IgD-negative memory B cell (primary cell): ENCODE results near the gene GALNT18. TPM values are rescaled to one million over a fixed set of nuclear protein-coding genes. Genes with fewer than 3 reads are reported as not detected.

Source experiments
- H3K27ac Mint-ChIP-seq, 3 donors: one replicate each; pipeline ENCODE4 v1.8.0; 2020 to 2022; ENCODE audit warnings: mild to moderate bottlenecking in 3 of 3, mixed read lengths in 3 of 3, moderate library complexity in 1 of 3
- H3K27me3 Mint-ChIP-seq: one replicate; pipeline ENCODE4 v1.8.0; 2021; ENCODE audit warnings: mixed read lengths
- H3K36me3 Mint-ChIP-seq: one replicate; pipeline ENCODE4 v1.8.0; 2020; ENCODE audit warnings: mild to moderate bottlenecking, mixed read lengths
- H3K4me1 Mint-ChIP-seq, 3 donors: one replicate each; pipeline ENCODE4 v1.8.0; 2020 to 2022; ENCODE audit warnings: mixed read lengths in 3 of 3, mild to moderate bottlenecking in 1 of 3
- H3K4me3 Mint-ChIP-seq, 4 donors: one replicate each; pipeline ENCODE4 v1.8.0; 2020 to 2022; ENCODE audit warnings: mild to moderate bottlenecking in 4 of 4, mixed read lengths in 4 of 4, moderate library complexity in 3 of 4
- H3K9me3 Mint-ChIP-seq, 3 donors: one replicate each; pipeline ENCODE4 v1.8.0; 2020 to 2021; ENCODE audit warnings: mixed read lengths in 3 of 3, mild to moderate bottlenecking in 1 of 3
- polyA plus RNA-seq: library from polyadenylated mRNA; unstranded; fragments of 300-500 nt; fragmentation: Illumina TruSeq; gene quantifications from one replicate; pipeline ENCODE4 v1.2.3, GENCODE V29; 2021

The GALNT18 gene
- not detected for polyA plus RNA-seq

DNA sequence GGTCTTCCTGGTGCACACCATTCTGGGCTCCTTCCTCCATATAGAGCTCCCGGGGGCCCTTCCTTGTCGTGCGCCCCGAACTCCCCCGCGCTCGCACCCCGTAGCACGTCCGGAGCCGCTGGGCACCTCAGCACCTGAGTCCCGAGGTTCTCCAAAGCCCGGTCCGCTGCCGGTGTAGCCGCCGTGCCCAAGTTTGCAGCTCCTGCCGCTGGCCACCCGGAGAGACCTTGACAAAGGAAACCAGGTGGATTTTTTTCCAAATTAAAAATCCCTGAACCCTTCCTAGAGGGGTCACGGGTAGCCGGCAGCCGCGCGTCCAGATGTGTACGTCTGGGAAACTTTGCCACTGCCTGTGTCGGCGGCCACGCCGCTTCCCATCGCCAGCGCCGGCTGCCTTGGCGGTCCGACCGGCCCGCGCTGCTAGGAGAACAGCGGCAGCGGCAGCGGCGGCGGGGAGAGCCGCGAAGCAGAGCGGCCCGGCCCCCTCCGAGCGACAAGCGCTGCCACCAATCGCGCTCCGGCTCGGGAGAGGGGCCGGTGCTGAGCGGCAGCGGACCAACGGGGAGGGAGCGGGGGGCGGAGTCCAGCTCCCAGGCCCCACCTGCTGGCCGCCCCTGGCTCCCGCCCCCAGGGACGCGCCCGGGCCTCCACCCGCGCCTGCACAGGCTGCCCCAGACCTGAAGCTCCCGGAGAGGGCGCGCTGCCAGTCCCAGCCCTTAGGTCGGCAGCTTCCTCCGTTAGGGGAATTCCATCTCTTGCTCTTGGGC lies at the start of gene GALNT18:
Gene GALNT18, minus strand, starts transcription at position 433 of the 767 bp plus-strand sequence.
- no peaks in the 10 kb centered on the region for H3K36me3 Mint-ChIP-seq
- H3K4me3 Mint-ChIP-seq, result peak within 1 kb of the TSS; percentile 66 to 89 (median 80)
- peaks cover 0 to 2% (median 0%) of the 10 kb centered on the region in 3 donors for H3K9me3 Mint-ChIP-seq
- H3K27me3 Mint-ChIP-seq, result peaks cover 19% of the 10 kb centered on the region
- H3K4me1 Mint-ChIP-seq, result peaks cover 3 to 5% (median 4%) of the 10 kb centered on the region in 3 donors
- H3K27ac Mint-ChIP-seq, result no peak within 1 kb of the TSS

DNA sequence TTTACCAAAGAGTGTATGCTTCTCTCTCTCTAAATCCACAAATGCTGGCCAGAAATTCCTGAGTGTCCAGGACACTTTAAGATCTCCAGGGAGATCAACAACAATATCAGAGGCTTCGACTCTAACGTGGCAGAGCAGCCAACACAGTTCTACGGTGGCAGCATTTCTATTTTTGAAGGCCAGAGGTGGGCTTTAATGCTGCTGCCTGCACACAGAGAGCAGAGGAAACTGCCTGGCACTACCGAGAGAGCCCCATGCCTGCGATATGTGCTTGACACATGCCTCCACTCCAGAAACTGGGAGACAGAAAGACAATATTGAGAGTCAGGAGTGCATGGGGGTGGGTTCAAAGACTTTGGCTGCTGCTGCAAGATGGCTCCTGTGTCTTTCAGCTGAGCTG lies 48.8 kb upstream of the GALNT18 start:
- peaks cover 0 to 1% (median 0%) of the 10 kb centered on the region in 3 donors for H3K9me3 Mint-ChIP-seq
- peaks cover 15% of the 10 kb centered on the region for H3K27me3 Mint-ChIP-seq
- no peak overlapping the region for H3K4me3 Mint-ChIP-seq
- no peak overlapping the region for H3K27ac Mint-ChIP-seq
- no peaks in the 10 kb centered on the region for H3K4me1 Mint-ChIP-seq
- H3K36me3 Mint-ChIP-seq, result no peaks in the 10 kb centered on the region

DNA sequence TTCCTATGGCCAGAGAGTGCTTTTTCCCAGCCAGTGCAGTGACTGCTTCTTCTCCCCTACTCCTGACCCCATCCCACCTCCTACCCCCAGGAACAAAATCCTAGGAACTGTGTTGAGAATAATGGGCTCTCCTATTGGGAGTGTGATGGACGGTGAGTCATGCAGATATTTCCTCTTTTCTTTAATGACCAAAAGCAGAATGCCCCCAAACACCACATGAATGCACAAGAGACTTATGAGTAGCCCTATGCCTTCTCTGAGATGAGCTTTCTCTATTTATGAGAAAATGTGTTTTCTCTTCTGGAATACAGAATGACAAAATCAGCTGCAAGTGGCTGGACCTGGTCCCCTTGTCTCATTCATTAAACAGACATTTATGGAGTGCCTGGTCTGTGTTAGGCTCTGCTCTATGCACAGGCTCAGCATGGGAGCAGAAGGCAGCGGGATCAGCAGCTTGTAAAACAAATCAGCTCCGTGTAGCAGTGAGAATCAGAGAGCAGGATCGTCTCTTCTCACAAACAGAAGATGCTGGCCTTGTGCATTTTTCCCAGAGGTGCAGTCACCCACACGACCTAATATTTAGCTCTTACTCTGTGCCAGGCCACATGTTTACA lies 47.5 kb upstream of the GALNT18 start:
- Mint-ChIP-seq H3K4me3 (no peak overlapping the region), H3K36me3 (no peaks in the 10 kb centered on the region)

DNA sequence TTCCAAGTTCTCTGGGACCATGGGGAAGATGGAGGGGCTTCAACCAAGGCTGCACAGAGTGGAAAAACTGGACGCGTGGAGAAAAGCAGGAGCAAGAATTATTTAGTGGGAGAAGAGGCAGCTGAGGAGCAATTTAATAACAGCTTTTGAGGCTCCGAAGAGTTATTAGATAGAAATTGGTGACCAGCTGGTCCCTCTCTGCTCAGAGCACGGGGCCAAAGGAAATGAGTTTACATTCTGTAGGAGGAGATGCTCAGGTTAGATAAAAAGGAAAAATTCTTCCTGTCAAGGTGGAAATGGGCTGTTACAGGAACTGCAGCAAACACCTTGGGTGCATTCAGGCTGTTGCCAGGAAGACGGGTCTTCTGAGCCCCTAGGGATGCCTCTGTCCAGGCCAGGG lies 47.0 kb upstream of the GALNT18 start:
- Mint-ChIP-seq H3K27me3 (peaks cover 12% of the 10 kb centered on the region), H3K4me1 (no peaks in the 10 kb centered on the region), H3K9me3 (peaks cover 0 to 1% (median 0%) of the 10 kb centered on the region in 3 donors), H3K27ac (peak overlapping the region in 1 of 3 donors; percentile 47), H3K4me3 (no peak overlapping the region), H3K36me3 (no peaks in the 10 kb centered on the region)

More for the DNA sequence above, 47.5 kb upstream of the GALNT18 start:
- H3K27ac Mint-ChIP-seq, result no peak overlapping the region
- peaks cover 0 to 1% (median 0%) of the 10 kb centered on the region in 3 donors for H3K9me3 Mint-ChIP-seq
- no peaks in the 10 kb centered on the region for H3K4me1 Mint-ChIP-seq
- H3K27me3 Mint-ChIP-seq, result peaks cover 12% of the 10 kb centered on the region

DNA sequence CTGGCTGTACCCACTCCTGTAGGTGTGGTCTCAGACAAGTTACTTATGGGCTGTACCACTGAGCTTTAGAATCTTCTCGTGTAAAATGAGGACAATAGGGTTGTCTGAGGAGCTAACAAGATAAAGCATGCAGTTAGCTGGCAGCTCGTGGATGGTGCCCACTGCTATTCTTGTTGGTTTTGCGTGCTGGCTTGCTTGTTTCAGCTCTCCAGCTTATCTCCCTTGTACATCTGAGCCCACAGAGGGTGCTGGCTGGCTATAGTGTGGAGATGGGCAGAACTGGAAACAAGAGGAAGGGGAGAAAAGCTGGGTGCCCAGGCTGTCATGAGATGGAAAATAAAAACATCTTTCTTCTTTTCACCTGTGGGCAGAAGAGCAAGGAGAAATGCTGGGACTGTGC lies 46.5 kb upstream of the GALNT18 start:
- Mint-ChIP-seq H3K9me3 (peaks cover 0 to 1% (median 0%) of the 10 kb centered on the region in 3 donors), H3K4me3 (no peak overlapping the region), H3K36me3 (no peaks in the 10 kb centered on the region), H3K4me1 (no peaks in the 10 kb centered on the region), H3K27me3 (peaks cover 14% of the 10 kb centered on the region), H3K27ac (peak overlapping the region in 1 of 3 donors; percentile 47)

DNA sequence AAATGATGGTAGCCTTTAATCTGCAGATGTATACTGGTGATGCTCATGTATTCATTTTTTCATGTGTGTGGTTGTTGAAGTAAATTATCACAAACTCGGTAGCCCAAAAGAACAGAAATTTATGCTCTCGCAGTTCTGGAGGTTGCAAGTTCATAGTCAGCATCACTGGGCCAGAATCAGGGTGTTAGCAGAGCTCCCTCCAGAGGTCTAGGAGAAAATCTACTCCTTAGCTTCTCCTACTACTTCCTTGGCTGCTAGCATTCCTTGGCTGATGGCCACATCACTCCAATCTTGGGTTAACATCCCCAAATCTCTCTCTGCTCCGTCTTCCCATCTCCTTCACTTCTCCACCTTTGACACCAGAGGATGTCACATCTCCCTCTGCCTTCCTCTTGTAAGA lies 45.3 kb upstream of the GALNT18 start:
- Mint-ChIP-seq H3K27me3 (peaks cover 18% of the 10 kb centered on the region), H3K4me3 (no peak overlapping the region), H3K27ac (no peak overlapping the region), H3K9me3 (peaks cover 0 to 1% (median 0%) of the 10 kb centered on the region in 3 donors), H3K4me1 (no peaks in the 10 kb centered on the region), H3K36me3 (no peaks in the 10 kb centered on the region)

DNA sequence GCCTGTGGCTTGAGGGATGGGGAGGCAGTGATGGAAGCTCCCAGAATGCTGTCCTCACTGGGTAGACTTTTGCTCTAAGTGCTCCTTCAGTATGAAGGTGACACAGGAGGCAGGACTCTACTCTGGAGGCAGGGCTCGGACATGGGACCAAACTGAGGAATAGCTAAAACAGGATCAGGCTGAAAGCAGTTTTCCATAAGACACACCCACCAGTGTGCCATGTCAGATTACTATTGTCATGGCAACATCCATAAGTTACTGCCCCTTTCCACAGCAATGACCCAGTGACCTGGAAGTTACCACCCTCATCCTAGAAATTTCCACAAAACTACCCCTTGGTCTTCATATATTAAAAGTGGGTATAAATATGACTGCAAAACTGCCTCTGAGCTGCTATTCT lies 43.6 kb upstream of the GALNT18 start:
- peaks cover 17% of the 10 kb centered on the region for H3K27me3 Mint-ChIP-seq
- H3K36me3 Mint-ChIP-seq, result no peaks in the 10 kb centered on the region
- H3K4me1 Mint-ChIP-seq, result no peaks in the 10 kb centered on the region
- H3K4me3 Mint-ChIP-seq, result no peak overlapping the region
- no peak overlapping the region for H3K27ac Mint-ChIP-seq
- H3K9me3 Mint-ChIP-seq, result peaks cover 0 to 1% (median 0%) of the 10 kb centered on the region in 3 donors

DNA sequence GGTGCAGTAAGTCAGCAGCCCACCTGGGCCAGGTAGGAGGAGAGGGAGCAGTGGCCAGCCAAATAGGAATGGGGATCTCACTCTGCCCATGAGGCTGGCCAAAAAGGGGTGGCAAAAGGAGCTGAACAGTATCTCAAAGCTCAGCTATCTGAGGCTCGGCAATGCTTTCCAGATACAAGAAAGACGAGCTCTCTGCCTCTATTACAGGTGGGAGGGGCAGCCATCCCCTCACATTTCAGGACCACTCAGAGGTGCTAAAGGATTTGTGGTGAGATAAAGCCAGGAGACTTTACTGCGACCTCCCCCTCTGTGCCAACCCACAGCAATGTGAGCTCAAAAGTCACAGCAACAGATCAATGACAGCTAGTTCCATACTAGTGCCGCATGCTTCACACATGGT lies 42.1 kb upstream of the GALNT18 start:
- H3K4me3 Mint-ChIP-seq, result no peak overlapping the region
- H3K4me1 Mint-ChIP-seq, result no peaks in the 10 kb centered on the region
- no peaks in the 10 kb centered on the region for H3K36me3 Mint-ChIP-seq
- peaks cover 0 to 1% (median 0%) of the 10 kb centered on the region in 3 donors for H3K9me3 Mint-ChIP-seq
- peaks cover 17% of the 10 kb centered on the region for H3K27me3 Mint-ChIP-seq
- H3K27ac Mint-ChIP-seq, result no peak overlapping the region

DNA sequence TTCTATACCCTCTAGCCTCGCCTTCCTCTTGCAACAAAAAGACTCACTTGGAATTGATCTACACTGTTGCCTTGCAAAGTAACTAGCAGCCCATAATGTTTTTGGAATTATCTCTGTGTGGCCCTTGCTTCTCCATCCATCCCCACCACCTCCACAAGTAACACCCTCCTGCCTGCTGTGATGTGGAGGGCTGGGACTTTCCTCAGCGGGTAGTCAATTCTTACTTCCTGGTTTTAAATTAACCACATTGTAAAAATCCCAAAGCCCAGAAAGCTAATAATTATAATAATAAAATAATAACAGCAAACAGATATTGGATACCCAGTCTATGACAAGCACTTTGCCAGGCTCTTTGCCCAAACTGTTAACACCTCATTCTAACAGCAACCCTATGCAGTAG lies 40.8 kb upstream of the GALNT18 start:
- H3K9me3 Mint-ChIP-seq, result peaks cover 0 to 1% (median 0%) of the 10 kb centered on the region in 3 donors
- peaks cover 16% of the 10 kb centered on the region for H3K27me3 Mint-ChIP-seq
- H3K36me3 Mint-ChIP-seq, result peaks cover 2% of the 10 kb centered on the region
- no peaks in the 10 kb centered on the region for H3K4me1 Mint-ChIP-seq
- no peak overlapping the region for H3K27ac Mint-ChIP-seq
- H3K4me3 Mint-ChIP-seq, result no peak overlapping the region

DNA sequence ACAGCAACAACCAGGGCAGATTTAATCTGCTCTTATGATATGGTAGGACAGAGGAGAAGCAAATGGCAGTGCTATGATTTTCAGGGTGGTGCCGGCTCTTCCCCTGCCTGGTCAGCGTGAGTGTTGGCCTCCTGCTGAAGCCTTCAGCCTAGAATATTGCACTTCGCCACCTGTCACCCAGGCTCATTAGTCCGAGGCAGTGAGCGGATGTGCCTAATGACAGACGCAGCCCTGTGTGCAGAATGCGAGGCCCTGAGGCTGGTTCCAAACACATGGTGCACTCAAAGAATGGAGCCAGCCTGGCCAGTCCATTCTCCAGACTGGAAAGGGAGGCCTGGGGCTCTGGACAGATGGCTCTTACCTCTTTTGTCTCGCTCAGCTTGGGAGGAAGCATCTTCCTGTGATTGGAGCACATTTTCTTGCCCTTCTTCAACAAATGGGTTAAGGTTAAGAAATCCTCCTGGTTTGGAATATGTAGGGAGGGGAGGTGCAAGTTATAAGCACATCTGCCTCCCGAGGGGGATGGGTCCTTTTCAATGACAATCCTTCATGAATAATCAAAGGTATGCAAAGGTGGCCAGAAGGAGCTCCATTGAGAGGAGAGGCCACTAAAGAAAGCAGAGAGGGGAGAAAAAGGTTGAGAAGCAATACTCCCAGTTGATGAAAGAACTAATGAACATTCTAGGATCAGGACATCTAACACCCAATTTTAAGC lies 39.7 kb upstream of the GALNT18 start:
- H3K4me3 Mint-ChIP-seq, result no peak overlapping the region
- peaks cover 0 to 1% (median 0%) of the 10 kb centered on the region in 3 donors for H3K4me1 Mint-ChIP-seq
- H3K36me3 Mint-ChIP-seq, result peaks cover 2% of the 10 kb centered on the region
- no peak overlapping the region for H3K27ac Mint-ChIP-seq
- H3K27me3 Mint-ChIP-seq, result peaks cover 14% of the 10 kb centered on the region
- no peaks in the 10 kb centered on the region for H3K9me3 Mint-ChIP-seq

DNA sequence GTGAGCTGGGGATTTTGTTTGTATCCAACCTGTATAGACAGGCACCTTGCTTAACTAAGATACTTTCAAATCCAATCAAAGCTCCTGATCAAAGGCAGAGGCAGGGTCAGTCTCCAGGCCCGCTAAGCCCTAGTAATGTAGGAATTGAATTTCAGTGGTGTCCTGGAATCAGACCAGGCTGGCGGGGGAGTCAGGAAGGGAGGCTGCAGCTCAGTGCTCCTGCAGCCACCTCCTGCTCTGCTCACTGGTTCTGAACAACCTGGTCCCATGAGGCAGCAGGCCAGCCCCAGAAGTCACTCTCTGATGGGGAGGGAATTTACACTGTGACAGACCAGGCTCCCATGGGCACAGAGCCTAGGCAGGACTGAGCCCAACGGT lies 38.5 kb upstream of the GALNT18 start:
- H3K4me3 Mint-ChIP-seq, result no peak overlapping the region
- peaks cover 2% of the 10 kb centered on the region for H3K36me3 Mint-ChIP-seq
- peaks cover 13% of the 10 kb centered on the region for H3K27me3 Mint-ChIP-seq
- H3K27ac Mint-ChIP-seq, result no peak overlapping the region
- H3K4me1 Mint-ChIP-seq, result peaks cover 0 to 1% (median 0%) of the 10 kb centered on the region in 3 donors
- no peaks in the 10 kb centered on the region for H3K9me3 Mint-ChIP-seq

DNA sequence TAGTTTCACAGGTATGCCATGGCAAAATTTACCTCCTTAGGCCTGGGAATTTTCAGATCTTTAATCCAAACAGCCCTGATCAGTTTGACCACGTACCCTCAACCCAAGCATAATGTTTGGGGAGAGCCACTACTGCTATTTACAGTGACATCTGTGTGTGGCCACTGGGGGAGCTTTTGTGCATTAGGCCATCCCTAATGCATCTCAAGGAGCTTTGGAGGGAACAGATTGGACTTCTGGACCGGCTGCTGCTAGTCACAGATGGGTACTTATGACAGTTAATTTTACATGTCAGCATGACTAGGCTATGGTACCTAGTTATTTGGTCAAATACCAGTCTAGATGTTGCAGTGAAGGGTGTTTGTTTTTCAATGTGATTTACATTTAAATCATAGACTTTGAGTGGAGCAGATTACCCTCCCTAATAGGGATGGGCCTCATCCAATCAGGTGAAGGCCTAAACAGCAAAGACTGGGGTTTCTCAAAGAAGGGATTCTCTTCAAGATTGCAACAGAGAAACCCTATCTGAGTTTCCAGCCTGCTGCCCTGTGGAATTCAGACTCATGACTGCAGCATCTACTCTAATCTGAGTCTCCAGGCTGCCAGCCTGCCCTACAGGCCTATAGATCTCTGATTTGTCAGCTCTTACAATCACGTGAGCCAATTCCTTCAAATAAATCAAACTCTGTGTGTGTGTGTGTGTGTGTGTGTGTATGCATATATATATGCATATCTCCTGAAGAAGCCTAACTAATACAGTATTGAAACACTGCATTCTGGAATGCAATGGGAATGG lies 38.0 kb upstream of the GALNT18 start:
- Mint-ChIP-seq H3K9me3 (no peaks in the 10 kb centered on the region), H3K4me1 (peaks cover 0 to 1% (median 0%) of the 10 kb centered on the region in 3 donors), H3K4me3 (no peak overlapping the region), H3K36me3 (peaks cover 2% of the 10 kb centered on the region), H3K27ac (no peak overlapping the region), H3K27me3 (peaks cover 14% of the 10 kb centered on the region)

DNA sequence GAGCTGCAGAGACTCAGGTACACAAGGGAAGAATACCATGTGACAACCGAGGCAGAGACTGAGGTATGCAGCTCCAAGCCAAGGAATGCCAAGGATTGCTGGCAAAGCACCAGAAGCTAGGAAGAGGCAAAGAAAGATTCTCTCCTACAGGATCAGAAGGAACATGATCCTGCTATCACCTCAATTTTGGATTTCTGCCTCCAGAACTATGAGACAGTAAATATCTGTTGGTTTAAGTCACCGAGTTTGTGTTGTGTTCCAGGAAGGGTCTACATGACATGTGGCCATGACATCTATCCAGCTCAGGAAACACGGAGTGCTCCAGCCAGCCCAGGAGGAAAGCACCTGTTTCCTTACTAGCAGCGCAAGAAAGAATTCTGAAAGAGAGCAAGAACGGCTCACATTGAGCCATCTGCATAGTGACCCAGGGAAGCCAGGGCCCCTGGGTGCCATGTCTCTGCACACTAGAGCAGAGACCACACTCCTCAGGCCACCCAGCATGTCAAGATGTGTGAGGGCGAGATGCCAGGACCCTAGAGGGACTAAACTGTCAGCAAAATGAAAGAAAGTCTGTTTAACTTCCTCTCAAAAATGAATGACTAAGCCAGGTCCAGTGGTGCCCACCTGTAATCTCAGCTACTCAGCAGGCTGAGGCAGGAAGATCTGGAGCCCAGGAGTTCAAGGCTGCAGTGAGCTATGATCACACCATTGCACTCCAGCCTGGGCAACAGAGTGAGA lies 35.6 kb upstream of the GALNT18 start:
- Mint-ChIP-seq H3K9me3 (no peaks in the 10 kb centered on the region), H3K4me1 (peaks cover 0 to 1% (median 0%) of the 10 kb centered on the region in 3 donors), H3K36me3 (peaks cover 2% of the 10 kb centered on the region), H3K4me3 (no peak overlapping the region), H3K27me3 (peaks cover 12% of the 10 kb centered on the region), H3K27ac (no peak overlapping the region)

DNA sequence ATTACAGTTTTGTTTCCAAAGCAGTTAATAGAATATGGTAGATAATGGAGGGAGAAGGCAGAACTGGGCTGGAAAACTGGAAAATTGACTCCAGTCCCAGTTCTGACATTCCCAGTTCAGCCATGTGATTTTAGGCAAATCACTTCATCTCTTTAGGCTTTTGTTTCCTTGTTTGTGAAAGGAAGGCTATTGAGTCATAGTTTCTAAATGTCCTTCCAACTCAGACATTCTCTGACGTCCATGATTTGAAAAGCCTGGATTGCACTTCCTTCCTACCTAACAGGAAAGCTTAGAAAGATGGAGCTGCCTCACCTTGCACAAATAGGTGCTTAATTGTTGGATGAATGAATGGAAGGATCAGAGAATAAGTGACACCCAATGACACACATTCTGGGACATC lies 19.8 kb upstream of the GALNT18 start:
- Mint-ChIP-seq H3K4me3 (no peak overlapping the region), H3K27ac (no peak overlapping the region), H3K9me3 (peaks cover 1 to 12% (median 10%) of the 10 kb centered on the region in 3 donors), H3K36me3 (peaks cover 3% of the 10 kb centered on the region), H3K27me3 (peaks cover 11% of the 10 kb centered on the region), H3K4me1 (no peaks in the 10 kb centered on the region)
